Stimulated activated CD4-positive, alpha-beta T cell treated with anti-CD3 and anti-CD28 coated beads, Interleukin-12 subunit alpha, Interleukin-12 subunit beta, amount 100 ng/mL, for 24 hours (primary cell): Measurements from ENCODE around the gene NARS2.
"Not testable (repeated sequence)": the region's sequence is repeated elsewhere in the genome, so short reads cannot be mapped to it uniquely, and the experiment has no call there.

Experiments
- DNase-seq, 2 experiments: peaks; one replicate each; pipeline ENCODE4 v3.0.0-alpha.2; 2020; ENCODE audit warnings: low read depth in 2 of 2

The NARS2 gene

GRCh38 chr11:78576549-78577097 lies 2.0 kb upstream of the NARS2 start:
- no peak for DNase-seq

- no peak for DNase-seq
Observed at GRCh38 chr11:78575478-78575877, 814 bp upstream of the NARS2 start.

GRCh38 chr11:78573681-78574080 lies 983 bp downstream of the NARS2 start:
- no peak for DNase-seq

GRCh38 chr11:78573271-78573670 lies 1.4 kb downstream of the NARS2 start:
- DNase-seq, result no peak

GRCh38 chr11:78572394-78572793 lies 2.3 kb downstream of the NARS2 start:
- no peak for DNase-seq

GRCh38 chr11:78570031-78570430 lies 4.6 kb downstream of the NARS2 start:
- DNase-seq, result no peak

GRCh38 chr11:78567209-78567608 lies 7.5 kb downstream of the NARS2 start:
- no peak for DNase-seq

GRCh38 chr11:78564490-78565467 lies 9.9 kb downstream of the NARS2 start:
- no peak for DNase-seq

GRCh38 chr11:78564037-78564436 lies 10.6 kb downstream of the NARS2 start:
- not testable (repeated sequence) for DNase-seq

GRCh38 chr11:78563090-78563489 lies 11.6 kb downstream of the NARS2 start:
- DNase-seq, result not testable (repeated sequence)

GRCh38 chr11:78562398-78562797 lies 12.3 kb downstream of the NARS2 start:
- no peak for DNase-seq

GRCh38 chr11:78560826-78561484 lies 13.7 kb downstream of the NARS2 start:
- DNase-seq, result no peak

- no peak for DNase-seq
Observed at GRCh38 chr11:78560153-78560552, 14.5 kb downstream of the NARS2 start.

GRCh38 chr11:78557236-78557635 lies 17.4 kb downstream of the NARS2 start:
- no peak for DNase-seq

- no peak for DNase-seq
Observed at GRCh38 chr11:78555592-78555991, 19.1 kb downstream of the NARS2 start.

GRCh38 chr11:78552881-78553280 lies 21.8 kb downstream of the NARS2 start:
- DNase-seq, result no peak

- not testable (repeated sequence) for DNase-seq
Observed at GRCh38 chr11:78552139-78552538, 22.5 kb downstream of the NARS2 start.

- DNase-seq, result no peak
Observed at GRCh38 chr11:78551066-78551465, 23.6 kb downstream of the NARS2 start.

GRCh38 chr11:78549624-78550409 lies 24.8 kb downstream of the NARS2 start:
- DNase-seq, result no peak

- DNase-seq, result no peak
Observed at GRCh38 chr11:78548911-78549590, 25.6 kb downstream of the NARS2 start.
